Thyroid gland (tissue), 4 donors: ENCODE measurements around the gene HOXC10. TPM values are rescaled to one million over a fixed set of nuclear protein-coding genes. Genes with fewer than 3 reads are reported as not detected.

Experiments used
- DNase-seq, 2 donors: peaks; one replicate each; pipeline ENCODE4 v3.0.0-alpha.2; 2019
- H3K27ac ChIP-seq, 3 donors: fragments of 200-600 bp; sonication (generic); 1 replicate in 2 of 3; 2 replicates in 1 of 3; pipeline ENCODE4 v1.5.1; 2016 to 2019; ENCODE audit warnings: mild to moderate bottlenecking in 1 of 3, moderate library complexity in 1 of 3
- H3K27me3 ChIP-seq: fragments of 200-600 bp; sonication (generic); one replicate; pipeline ENCODE4 v1.5.1; 2019
- H3K36me3 ChIP-seq, 2 donors: fragments of 200-600 bp; sonication (generic); one replicate each; pipeline ENCODE4 v1.5.1; 2016 to 2019
- H3K4me1 ChIP-seq, 2 donors: fragments of 200-600 bp; sonication (generic); one replicate each; pipeline ENCODE4 v1.5.1; 2017 to 2019
- H3K4me3 ChIP-seq, 3 donors: fragments of 200-600 bp; sonication (generic); replicated peaks in 1 of 3; 1 replicate in 2 of 3; 2 replicates in 1 of 3; pipeline ENCODE4 v1.5.1; 2016; ENCODE audit warnings: mild to moderate bottlenecking in 1 of 3
- H3K9me3 ChIP-seq: fragments of 200-600 bp; sonication (generic); one replicate; pipeline ENCODE4 v1.5.1; 2017
- POLR2A ChIP-seq, 2 donors: fragments of 450-650 bp; IDR thresholded peaks; one replicate each; pipeline ENCODE4 v1.6.1; 2017; ENCODE audit warnings: antibody characterized with exemption in 2 of 2, mild to moderate bottlenecking in 2 of 2, moderate library complexity in 1 of 2
- WGBS, 2 donors: methylation state at CpG; one replicate each; pipeline ENCODE4 v1.1.5; 2017; 5-methylcytosine and 5-hydroxymethylcytosine counted together
- intact Hi-C: fragments of 100-400 bp; cut with DNase I; formaldehyde crosslinking; loops from one replicate; pipeline ENCODE4 v1.15.1; 2023
- total RNA-seq, 4 donors: library from RNA; depleted of rRNA; stranded (reverse); fragments of >200 nt; gene quantifications; one replicate each; pipeline ENCODE4 v1.2.3, GENCODE V29; 2016
- TF ChIP-seq, protein P1 (sequence below), 6 experiments: fragments of 200-600 bp in 3 of 6; fragments of 450-650 bp in 3 of 6; sonication (generic) in 3 of 6; IDR thresholded peaks; one replicate each; pipeline ENCODE4 v1.5.1; 2016 to 2019; ENCODE audit warnings: antibody characterized with exemption in 6 of 6, mild to moderate bottlenecking in 2 of 6, inconsistent platforms in 1 of 6, moderate library complexity in 1 of 6

HOXC10 gene
- total RNA-seq, 4 donors from 2014 or later, result not detected

DNA sequence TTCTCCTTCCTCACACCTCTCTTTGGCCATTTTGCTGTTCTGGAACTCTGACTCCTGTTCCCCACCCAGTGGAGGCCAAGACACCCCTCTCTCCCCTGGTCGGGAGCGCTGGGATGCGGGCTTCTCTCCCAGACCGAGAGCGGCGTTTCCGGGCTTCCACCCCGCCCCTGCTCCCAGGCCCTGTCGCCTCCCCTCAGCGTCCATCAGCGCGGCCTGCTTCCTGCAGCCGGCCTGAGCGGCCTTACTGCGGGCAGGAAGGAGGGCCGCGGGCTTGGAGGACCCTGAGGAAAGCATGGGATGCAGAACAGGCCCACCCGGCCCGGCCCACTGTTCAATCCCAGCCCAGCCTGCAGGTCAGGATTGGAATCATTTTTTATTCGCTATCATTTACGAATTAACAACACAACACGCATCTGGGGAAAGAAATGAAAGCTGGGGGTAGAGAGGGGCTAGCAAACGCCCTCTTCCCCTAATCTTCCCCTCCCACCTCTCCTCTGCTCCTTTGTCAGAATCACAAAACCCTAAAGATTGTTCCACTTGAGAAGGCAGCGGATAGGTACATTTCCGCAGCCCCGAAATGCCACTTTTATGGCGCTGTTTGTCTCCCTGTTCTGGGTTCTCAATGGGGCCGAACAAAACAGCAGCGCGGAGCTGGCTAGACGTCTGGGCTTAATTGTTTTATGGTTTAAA lies 20.0 kb downstream of the HOXC10 start:
- H3K4me3 ChIP-seq, result no peak overlapping the region
- DNase-seq, result no peak
- intact Hi-C loops, result loop anchor here (5.0 kb wide), 1 partner anchor 197 kb away; no protein-coding TSS in a partner anchor
- H3K27me3 ChIP-seq, result peaks cover 76% of the 10 kb centered on the region
- WGBS, 2 donors, result 11 to 22% methylated on average over 26 to 31 of the region's 31 CpGs
- no peaks in the 10 kb centered on the region for H3K36me3 ChIP-seq
- H3K27ac ChIP-seq, result no peak overlapping the region
- TF ChIP-seq POLR2A (IDR thresholded peaks at IDR 0.05), result no peak
- TF ChIP-seq, protein P1, sequence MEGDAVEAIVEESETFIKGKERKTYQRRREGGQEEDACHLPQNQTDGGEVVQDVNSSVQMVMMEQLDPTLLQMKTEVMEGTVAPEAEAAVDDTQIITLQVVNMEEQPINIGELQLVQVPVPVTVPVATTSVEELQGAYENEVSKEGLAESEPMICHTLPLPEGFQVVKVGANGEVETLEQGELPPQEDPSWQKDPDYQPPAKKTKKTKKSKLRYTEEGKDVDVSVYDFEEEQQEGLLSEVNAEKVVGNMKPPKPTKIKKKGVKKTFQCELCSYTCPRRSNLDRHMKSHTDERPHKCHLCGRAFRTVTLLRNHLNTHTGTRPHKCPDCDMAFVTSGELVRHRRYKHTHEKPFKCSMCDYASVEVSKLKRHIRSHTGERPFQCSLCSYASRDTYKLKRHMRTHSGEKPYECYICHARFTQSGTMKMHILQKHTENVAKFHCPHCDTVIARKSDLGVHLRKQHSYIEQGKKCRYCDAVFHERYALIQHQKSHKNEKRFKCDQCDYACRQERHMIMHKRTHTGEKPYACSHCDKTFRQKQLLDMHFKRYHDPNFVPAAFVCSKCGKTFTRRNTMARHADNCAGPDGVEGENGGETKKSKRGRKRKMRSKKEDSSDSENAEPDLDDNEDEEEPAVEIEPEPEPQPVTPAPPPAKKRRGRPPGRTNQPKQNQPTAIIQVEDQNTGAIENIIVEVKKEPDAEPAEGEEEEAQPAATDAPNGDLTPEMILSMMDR (IDR thresholded peaks at IDR 0.05), result no peak
- H3K9me3 ChIP-seq, result no peaks in the 10 kb centered on the region
- peaks cover 4 to 27% of the 10 kb centered on the region in 2 donors for H3K4me1 ChIP-seq

DNA sequence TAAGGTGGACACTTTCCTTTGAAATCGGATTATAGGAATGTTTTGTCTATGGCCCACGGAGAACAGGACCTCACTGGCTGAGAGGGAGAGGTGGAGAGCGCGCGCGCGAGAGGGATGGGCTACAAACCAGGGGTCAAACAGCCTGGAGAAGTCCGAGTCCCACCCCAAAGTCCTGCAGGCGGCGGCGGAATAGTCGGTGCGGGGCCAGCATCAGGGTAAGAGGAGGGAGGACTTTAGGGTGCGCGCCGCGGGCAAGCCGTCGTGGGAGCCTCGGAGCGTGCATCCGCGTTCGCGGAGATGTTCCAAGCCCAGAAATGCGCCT lies 20.5 kb downstream of the HOXC10 start:
- TF ChIP-seq, protein P1 (IDR thresholded peaks at IDR 0.05), result no peak
- TF ChIP-seq POLR2A (IDR thresholded peaks at IDR 0.05), result no peak
- Histone ChIP-seq H3K27me3 (peaks cover 71% of the 10 kb centered on the region), H3K36me3 (no peaks in the 10 kb centered on the region)

DNA sequence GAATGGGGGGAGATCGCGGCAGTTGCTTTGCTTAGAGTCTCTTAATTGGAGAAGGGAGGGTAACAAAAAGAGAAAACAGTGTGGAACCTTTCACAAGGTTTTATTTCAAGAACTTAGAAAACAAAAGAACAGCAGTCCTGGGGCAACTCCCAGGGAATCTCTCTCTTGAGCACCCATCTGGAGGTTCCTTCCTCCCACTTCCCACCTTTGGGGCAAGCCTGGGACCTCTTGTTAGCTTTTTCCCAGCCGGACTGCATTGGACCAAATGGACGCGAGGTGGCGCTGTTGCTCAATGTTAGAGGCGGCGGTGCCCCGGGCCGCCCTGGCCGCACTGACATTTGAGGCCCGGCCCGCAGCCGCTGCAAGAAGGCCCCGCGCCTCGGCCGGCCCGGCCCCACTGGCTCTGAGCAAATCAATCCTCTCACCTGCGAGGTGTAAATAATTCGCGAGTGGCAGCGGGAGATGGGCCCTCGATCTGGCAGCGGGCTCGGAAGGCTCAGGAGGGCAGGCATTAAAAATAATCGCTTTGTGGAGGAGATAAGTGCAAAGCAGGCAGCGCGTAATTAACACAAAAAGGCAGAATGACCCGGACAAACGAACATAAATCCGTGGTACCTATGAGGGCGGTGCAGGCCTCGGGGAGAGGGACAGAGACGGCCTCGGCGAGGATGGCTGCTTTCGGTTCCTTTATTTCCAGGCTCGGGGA lies 21.1 kb downstream of the HOXC10 start:
- Histone ChIP-seq H3K9me3 (no peaks in the 10 kb centered on the region), H3K4me1 (peaks cover 0 to 19% of the 10 kb centered on the region in 2 donors), H3K27ac (no peak overlapping the region), H3K36me3 (no peaks in the 10 kb centered on the region), H3K4me3 (peak overlapping the region in 1 of 3 donors; percentile 10), H3K27me3 (peaks cover 69% of the 10 kb centered on the region)
- TF ChIP-seq, protein P1 (IDR thresholded peaks at IDR 0.05), result peak; percentile 71 to 95 (median 90)
- TF ChIP-seq POLR2A (IDR thresholded peaks at IDR 0.05), result no peak
- WGBS, 2 donors, result 8% methylated on average over 33 to 39 of the region's 39 CpGs
- DNase-seq, result peak; percentile 86 to 90
- intact Hi-C loops, result loop anchor here (5.0 kb wide), 1 partner anchor 196 kb away; no protein-coding TSS in a partner anchor

More for the DNA sequence above, 20.5 kb downstream of the HOXC10 start:
- intact Hi-C loops, result loop anchor here (5.0 kb wide), 1 partner anchor 197 kb away; no protein-coding TSS in a partner anchor
- no peak for DNase-seq
- Histone ChIP-seq H3K4me1 (peaks cover 0 to 22% of the 10 kb centered on the region in 2 donors), H3K9me3 (no peaks in the 10 kb centered on the region), H3K4me3 (no peak overlapping the region), H3K27ac (no peak overlapping the region)
- 3 to 10% methylated on average over 25 to 26 of the region's 26 CpGs for WGBS, 2 donors

DNA sequence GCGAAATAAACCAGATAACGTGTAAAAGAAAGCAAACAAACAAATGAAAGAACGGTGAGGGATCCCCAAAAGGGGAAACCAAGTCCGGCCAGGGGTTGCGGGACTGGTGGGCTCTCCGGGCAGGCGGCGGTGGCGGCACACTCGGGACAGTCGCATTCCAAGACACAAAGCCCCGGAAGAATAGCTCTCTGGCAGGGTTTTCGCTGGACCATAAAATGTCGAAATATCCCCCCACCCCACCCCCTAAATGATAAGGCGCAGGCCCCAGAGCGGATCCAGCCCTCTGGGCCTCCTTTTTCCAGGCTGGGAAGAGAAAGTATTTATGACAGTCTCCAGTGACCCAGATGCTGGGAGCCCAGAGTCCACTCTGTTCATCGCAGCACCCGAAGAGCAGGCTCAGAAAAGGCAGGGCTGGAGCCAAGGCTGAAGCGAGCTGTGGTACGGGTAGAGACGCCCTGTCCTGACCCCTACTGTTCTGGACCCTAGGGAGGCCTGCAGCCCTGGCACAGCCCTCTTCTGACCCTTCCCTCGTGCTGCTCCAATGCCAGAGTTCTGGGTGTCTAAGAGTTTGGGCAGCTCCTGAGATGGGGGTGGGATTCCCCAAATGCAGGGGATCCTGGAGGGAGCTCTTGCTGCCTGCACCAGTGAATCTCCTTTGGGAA lies 21.7 kb downstream of the HOXC10 start:
- Histone ChIP-seq H3K27me3 (peaks cover 66% of the 10 kb centered on the region), H3K4me1 (peaks cover 0 to 19% of the 10 kb centered on the region in 2 donors), H3K36me3 (no peaks in the 10 kb centered on the region), H3K27ac (no peak overlapping the region), H3K4me3 (peak overlapping the region in 1 of 3 donors; percentile 10), H3K9me3 (no peaks in the 10 kb centered on the region)
- TF ChIP-seq POLR2A (IDR thresholded peaks at IDR 0.05), result no peak
- TF ChIP-seq, protein P1 (IDR thresholded peaks at IDR 0.05), result no peak
- WGBS, 2 donors, result 25 to 32% methylated on average over 21 to 22 of the region's 22 CpGs
- intact Hi-C loops, result loop anchor here (5.0 kb wide), 1 partner anchor 196 kb away; no protein-coding TSS in a partner anchor
- DNase-seq, result no peak
